Measurements from ENCODE around the gene TEK. TPM values are rescaled to one million over a fixed set of nuclear protein-coding genes. Genes with fewer than 3 reads are reported as not detected.

TEK gene
- total RNA-seq, 1 donor from 2014 or later: 0.89 TPM

- no peak overlapping the region for H3K27ac Mint-ChIP-seq (ENCODE audit: unreplicated experiment)
- no peak overlapping the region for H3K4me3 Mint-ChIP-seq
- no peaks in the 10 kb centered on the region for H3K4me1 Mint-ChIP-seq
- no peak for DNase-seq (ENCODE audit: low read depth, low spot score)
- peaks cover 5% of the 10 kb centered on the region for H3K9me3 Mint-ChIP-seq
- H3K36me3 Mint-ChIP-seq (ENCODE audit: low read depth): peaks cover 4% of the 10 kb centered on the region
- no peaks in the 10 kb centered on the region for H3K27me3 Mint-ChIP-seq (ENCODE audit: low read depth)
- TF ChIP-seq, protein P1, sequence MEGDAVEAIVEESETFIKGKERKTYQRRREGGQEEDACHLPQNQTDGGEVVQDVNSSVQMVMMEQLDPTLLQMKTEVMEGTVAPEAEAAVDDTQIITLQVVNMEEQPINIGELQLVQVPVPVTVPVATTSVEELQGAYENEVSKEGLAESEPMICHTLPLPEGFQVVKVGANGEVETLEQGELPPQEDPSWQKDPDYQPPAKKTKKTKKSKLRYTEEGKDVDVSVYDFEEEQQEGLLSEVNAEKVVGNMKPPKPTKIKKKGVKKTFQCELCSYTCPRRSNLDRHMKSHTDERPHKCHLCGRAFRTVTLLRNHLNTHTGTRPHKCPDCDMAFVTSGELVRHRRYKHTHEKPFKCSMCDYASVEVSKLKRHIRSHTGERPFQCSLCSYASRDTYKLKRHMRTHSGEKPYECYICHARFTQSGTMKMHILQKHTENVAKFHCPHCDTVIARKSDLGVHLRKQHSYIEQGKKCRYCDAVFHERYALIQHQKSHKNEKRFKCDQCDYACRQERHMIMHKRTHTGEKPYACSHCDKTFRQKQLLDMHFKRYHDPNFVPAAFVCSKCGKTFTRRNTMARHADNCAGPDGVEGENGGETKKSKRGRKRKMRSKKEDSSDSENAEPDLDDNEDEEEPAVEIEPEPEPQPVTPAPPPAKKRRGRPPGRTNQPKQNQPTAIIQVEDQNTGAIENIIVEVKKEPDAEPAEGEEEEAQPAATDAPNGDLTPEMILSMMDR (conservative IDR thresholded peaks at IDR 0.05): no peak
Measured at GRCh38 chr9:27183701-27184100, 74.7 kb downstream of the TEK start.

DNA sequence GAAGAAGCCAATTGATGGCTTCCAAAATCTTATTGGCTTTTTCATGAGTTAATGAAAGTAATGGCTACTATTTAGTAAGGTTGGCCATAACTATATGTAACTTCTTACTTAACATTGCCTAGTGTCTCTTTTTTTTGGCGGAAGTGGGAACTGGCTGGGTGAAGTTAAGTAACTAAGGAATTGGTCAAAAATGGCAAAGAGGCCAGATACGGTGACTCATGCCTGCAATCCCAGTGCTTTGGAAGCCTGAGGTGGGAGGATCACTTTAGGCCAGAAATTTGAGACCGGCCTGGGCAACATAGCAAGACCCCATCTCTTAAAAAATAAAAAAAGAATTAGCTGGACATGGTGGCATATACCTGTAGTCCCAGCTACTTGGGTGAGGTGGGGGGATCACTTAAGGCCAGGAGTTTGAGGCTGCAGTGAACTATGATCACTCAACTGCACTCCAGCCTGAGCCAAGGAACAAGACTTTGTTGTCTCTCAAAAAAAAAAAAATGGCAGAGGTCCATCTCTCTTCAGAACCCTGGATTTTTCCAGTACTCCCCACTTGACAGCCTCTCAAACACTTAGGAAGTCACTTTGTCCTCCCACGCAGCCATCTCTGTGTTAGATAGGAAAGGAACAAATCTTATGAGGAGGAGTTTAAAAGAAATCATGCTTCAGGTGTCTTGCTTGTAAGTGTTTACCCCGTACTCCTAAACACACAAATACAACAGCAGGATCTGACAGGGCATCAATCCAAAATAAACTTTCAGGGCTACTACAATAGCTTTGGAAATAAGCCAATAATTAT, 75.7 kb downstream of the TEK start:
- Mint-ChIP-seq H3K36me3 (ENCODE audit: low read depth) (no peaks in the 10 kb centered on the region), H3K4me3 (no peak overlapping the region), H3K27ac (ENCODE audit: unreplicated experiment) (no peak overlapping the region), H3K27me3 (ENCODE audit: low read depth) (no peaks in the 10 kb centered on the region), H3K4me1 (no peaks in the 10 kb centered on the region), H3K9me3 (no peaks in the 10 kb centered on the region)
- DNase-seq (ENCODE audit: low read depth, low spot score): no peak
- TF ChIP-seq, protein P1 (conservative IDR thresholded peaks at IDR 0.05): no peak

DNA sequence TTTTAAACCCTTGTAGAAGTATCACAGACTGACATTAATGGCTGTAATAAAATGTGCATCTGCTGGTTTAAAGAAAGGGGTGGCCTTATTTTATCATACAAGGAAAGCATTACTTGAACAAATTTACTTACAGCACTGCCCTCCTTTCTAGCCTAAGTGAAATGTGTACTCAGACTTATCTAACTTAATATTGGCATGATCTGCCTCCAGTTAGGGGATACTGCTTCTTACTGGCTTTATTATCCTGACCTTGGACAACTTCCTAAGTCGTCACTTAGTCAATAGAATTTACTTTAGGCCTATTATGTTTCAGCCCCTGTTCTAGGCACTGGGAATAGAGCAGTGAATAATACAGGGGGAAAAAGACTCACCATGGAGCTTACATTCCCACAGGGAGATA, 79.4 kb downstream of the TEK start:
- no peaks in the 10 kb centered on the region for H3K9me3 Mint-ChIP-seq
- TF ChIP-seq, protein P1 (conservative IDR thresholded peaks at IDR 0.05): no peak
- H3K27me3 Mint-ChIP-seq (ENCODE audit: low read depth): no peaks in the 10 kb centered on the region
- H3K27ac Mint-ChIP-seq (ENCODE audit: unreplicated experiment): no peak overlapping the region
- H3K4me3 Mint-ChIP-seq: no peak overlapping the region
- no peaks in the 10 kb centered on the region for H3K4me1 Mint-ChIP-seq
- no peaks in the 10 kb centered on the region for H3K36me3 Mint-ChIP-seq (ENCODE audit: low read depth)
- no peak for DNase-seq (ENCODE audit: low read depth, low spot score)

- Mint-ChIP-seq H3K9me3 (no peaks in the 10 kb centered on the region), H3K27ac (ENCODE audit: unreplicated experiment) (no peak overlapping the region), H3K4me3 (no peak overlapping the region), H3K27me3 (ENCODE audit: low read depth) (no peaks in the 10 kb centered on the region), H3K4me1 (no peaks in the 10 kb centered on the region), H3K36me3 (ENCODE audit: low read depth) (no peaks in the 10 kb centered on the region)
- TF ChIP-seq, protein P1 (conservative IDR thresholded peaks at IDR 0.05): no peak
- no peak for DNase-seq (ENCODE audit: low read depth, low spot score)
Measured at GRCh38 chr9:27189426-27189825, 80.4 kb downstream of the TEK start.

DNA sequence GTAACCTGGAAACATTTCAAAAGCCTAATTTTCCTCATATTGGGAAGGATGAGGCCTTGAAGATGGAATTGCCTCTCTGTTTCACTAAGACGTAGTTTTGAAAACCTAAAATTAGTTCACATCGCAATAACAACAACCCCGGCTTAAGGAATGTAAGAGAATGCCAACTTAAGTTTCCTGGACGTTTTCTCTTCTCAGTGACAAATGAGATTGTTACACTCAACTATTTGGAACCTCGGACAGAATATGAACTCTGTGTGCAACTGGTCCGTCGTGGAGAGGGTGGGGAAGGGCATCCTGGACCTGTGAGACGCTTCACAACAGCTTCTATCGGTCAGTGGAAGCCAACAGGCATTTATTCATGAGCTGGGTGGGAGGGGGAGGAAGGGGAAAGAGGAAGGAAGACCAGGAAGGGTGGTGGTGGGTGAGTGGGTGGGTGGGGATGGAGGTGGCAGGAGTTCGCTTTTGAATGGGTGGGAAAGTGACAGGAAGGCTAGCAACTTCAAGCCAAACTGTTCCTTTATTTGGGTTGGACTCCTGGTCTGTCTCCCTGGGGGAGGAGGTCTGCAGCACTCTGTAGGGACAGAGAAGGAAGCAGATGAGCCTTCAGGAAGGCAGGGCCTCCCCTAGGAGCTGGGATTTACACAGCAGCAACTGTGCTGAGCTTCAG, 83.4 kb downstream of the TEK start:
- no peaks in the 10 kb centered on the region for H3K27me3 Mint-ChIP-seq (ENCODE audit: low read depth)
- DNase-seq (ENCODE audit: low read depth, low spot score): no peak
- H3K36me3 Mint-ChIP-seq (ENCODE audit: low read depth): no peaks in the 10 kb centered on the region
- TF ChIP-seq, protein P1 (conservative IDR thresholded peaks at IDR 0.05): no peak
- H3K27ac Mint-ChIP-seq (ENCODE audit: unreplicated experiment): no peak overlapping the region
- H3K4me3 Mint-ChIP-seq: no peak overlapping the region
- H3K9me3 Mint-ChIP-seq: no peaks in the 10 kb centered on the region
- H3K4me1 Mint-ChIP-seq: no peaks in the 10 kb centered on the region
